Activated CD8-positive, alpha-beta T cell treated with anti-CD3 and anti-CD28 coated beads, Interleukin-2, amount 10 ng/mL, durations not matched to agents 7 days and 5 days (primary cell): ENCODE results near the gene GABBR2. TPM values are rescaled to one million over a fixed set of nuclear protein-coding genes. Genes with fewer than 3 reads are reported as not detected.

Experiments used
- ATAC-seq: fragments of 150-1000 bp; cut with Tn5 transposase; one replicate; pipeline ENCODE4 v1.10.0; 2021; ENCODE audit warnings: moderate library complexity
- CTCF ChIA-PET: fragments of 350-600 bp; sonication (Branson Sonifier 250); formaldehyde crosslinking; loops from one replicate; lab custom pipeline; 2021; ENCODE audit warnings: antibody characterized with exemption; lab: Charles Lee
- POLR2A ChIA-PET: fragments of 350-600 bp; sonication (Branson Sonifier 250); formaldehyde crosslinking; loops from one replicate; lab custom pipeline; 2021; ENCODE audit warnings: antibody characterized with exemption; lab: Charles Lee
- DNase-seq: peaks from one replicate; pipeline ENCODE4 v3.0.0-alpha.2; 2020
- H3K27ac Mint-ChIP-seq: one replicate; pipeline ENCODE4 v1.8.0; 2021; ENCODE audit warnings: mild to moderate bottlenecking, mixed read lengths
- H3K27me3 Mint-ChIP-seq: one replicate; pipeline ENCODE4 v1.8.0; 2021; ENCODE audit warnings: low read depth, mixed read lengths
- H3K36me3 Mint-ChIP-seq: one replicate; pipeline ENCODE4 v1.8.0; 2021; ENCODE audit warnings: low read depth, mixed read lengths
- H3K4me1 Mint-ChIP-seq: one replicate; pipeline ENCODE4 v1.8.0; 2021; ENCODE audit warnings: low read depth, mixed read lengths
- H3K4me3 Mint-ChIP-seq: one replicate; pipeline ENCODE4 v1.8.0; 2021; ENCODE audit warnings: mild to moderate bottlenecking, mixed read lengths
- H3K9me3 Mint-ChIP-seq: one replicate; pipeline ENCODE4 v1.8.0; 2022; ENCODE audit warnings: mixed read lengths; ENCODE audit not compliant: insufficient read depth
- total RNA-seq, 2 experiments: library from RNA; stranded (reverse); gene quantifications; one replicate each; pipeline ENCODE4 v1.2.3, GENCODE V29; 2021

The GABBR2 gene
- total RNA-seq, 2 experiments from 2014 or later, result not detected

DNA sequence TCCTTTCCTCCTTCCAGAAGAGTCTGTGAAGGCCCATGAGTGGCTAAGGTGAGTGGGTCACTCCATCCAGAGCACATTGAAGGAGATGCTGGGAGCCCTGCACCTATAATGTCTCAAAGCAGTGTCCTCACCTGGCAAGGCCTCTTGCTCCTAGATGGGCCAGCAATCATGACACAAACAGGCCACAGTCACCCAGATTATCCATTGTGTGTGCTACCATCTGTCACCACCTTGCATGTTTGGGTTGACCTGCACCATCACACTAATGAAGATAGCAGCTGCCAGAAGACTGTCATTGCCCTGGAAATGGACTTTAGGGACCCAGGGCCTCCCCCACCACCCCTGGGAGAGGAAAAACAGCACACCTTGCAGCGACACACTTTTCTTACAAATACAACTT, 69.6 kb downstream of the GABBR2 start:
- ATAC-seq, result no peak
- H3K9me3 Mint-ChIP-seq, result no peaks in the 10 kb centered on the region
- ChIA-PET CTCF (no interaction called here), POLR2A (no interaction called here)
- no peak for DNase-seq
- no peak overlapping the region for H3K27ac Mint-ChIP-seq
- peaks cover 19% of the 10 kb centered on the region for H3K27me3 Mint-ChIP-seq
- H3K36me3 Mint-ChIP-seq, result no peaks in the 10 kb centered on the region
- no peak overlapping the region for H3K4me3 Mint-ChIP-seq
- H3K4me1 Mint-ChIP-seq, result no peaks in the 10 kb centered on the region

DNA sequence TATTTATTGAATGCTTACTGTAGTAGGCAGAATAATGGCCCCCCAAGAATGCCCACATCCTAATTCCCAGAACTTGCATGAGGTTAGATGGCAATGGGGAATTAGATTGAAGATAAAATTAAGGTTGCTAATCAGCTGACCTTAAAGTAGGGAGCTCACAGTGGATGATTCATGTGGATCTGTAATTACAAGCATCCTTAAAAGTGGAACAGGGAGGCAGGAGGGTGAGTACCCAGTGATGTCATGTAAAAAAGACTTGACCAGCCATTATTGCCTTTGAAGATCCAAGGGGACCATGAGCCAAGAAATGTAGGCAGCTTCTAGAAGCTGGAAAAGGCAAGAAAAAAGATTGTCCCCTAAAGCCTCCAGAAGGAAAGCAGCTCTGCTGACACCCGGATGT, 71.4 kb downstream of the GABBR2 start:
- peaks cover 7% of the 10 kb centered on the region for H3K27me3 Mint-ChIP-seq
- no peak overlapping the region for H3K27ac Mint-ChIP-seq
- ATAC-seq (no peak), DNase-seq (no peak)
- CTCF ChIA-PET, result no interaction called here
- no peaks in the 10 kb centered on the region for H3K4me1 Mint-ChIP-seq
- no peak overlapping the region for H3K4me3 Mint-ChIP-seq
- no peaks in the 10 kb centered on the region for H3K36me3 Mint-ChIP-seq
- H3K9me3 Mint-ChIP-seq, result no peaks in the 10 kb centered on the region
- POLR2A ChIA-PET, result interaction anchor here (0.6 kb wide), 1 partner anchor 380 kb away, joined by 5 read pairs; no protein-coding TSS in a partner anchor

DNA sequence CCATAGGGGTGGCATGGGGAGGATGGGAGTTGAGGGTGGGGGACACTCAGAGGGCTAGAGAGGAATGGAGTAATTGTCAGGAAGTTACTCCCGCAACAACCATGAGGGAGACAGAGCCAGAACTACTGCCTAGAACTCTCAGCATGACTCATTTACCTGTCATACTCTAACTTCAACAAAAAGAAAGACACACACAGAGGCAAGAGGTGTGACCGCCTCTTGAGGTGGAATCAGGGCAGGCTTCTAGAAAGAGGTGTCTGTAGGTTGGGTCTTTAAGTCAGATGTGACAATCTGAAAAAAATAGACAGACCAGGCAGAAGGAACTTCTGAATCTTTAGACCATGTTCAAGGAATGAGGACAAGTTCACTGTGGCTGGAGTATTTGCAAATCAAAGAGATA, 73.4 kb downstream of the GABBR2 start:
- Mint-ChIP-seq H3K36me3 (no peaks in the 10 kb centered on the region), H3K9me3 (no peaks in the 10 kb centered on the region), H3K27me3 (peaks cover 2% of the 10 kb centered on the region), H3K27ac (no peak overlapping the region), H3K4me1 (no peaks in the 10 kb centered on the region), H3K4me3 (no peak overlapping the region)
- ATAC-seq (no peak), DNase-seq (no peak)
- POLR2A ChIA-PET, result no interaction called here
- CTCF ChIA-PET, result no interaction called here

DNA sequence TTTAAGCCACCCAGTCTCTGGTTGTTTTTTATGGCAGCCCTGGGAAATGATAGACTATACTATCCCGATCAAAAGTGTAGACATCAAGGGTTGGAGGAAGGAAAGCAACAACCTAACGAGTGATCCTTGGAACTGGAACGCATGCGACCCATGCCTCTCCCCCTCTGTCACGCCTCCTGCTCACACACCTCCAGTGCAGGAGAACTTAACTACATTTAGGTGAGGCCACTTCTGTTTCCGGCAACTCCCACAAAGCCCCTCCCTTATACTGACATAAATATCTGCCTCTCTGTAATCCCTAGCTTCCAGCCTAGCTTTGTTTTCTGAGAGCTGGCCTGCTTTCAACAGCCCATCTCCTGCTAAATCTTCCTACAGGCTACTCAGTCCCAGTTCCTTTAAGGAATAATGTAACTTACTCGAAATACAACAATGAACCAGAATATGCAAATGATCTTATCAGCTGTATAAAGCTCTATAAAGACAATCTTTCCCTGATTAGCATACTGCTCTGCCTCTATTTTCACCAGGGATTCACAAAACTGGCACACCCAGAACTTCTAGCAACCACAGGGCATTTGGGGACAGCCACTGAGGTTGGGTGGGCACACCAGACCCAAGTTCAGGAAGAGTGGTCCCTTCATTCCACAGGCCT, 73.9 kb downstream of the GABBR2 start:
- no peak overlapping the region for H3K4me3 Mint-ChIP-seq
- CTCF ChIA-PET, result no interaction called here

DNA sequence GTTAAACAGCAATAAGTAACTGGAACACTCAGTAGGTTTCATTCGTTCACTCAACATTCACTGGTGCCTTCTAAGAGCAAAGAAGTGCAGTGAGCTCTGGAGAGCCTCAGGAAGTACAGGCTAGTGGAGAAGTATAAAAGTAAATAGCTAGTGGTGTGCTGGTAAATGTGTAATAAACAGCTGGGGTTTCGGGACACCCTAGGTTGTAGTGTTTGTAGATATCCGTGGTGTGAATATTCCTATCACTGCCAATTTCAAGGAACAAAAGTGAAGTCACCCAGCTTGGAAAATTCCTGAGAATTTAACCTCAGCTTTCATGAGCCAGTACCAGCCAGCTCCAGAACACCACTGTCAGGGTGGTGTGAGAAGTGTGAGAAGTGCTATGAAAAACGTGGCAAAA, 75.9 kb downstream of the GABBR2 start:
- Mint-ChIP-seq H3K4me3 (no peak overlapping the region), H3K27ac (no peak overlapping the region), H3K9me3 (no peaks in the 10 kb centered on the region), H3K36me3 (no peaks in the 10 kb centered on the region), H3K27me3 (peaks cover 17% of the 10 kb centered on the region), H3K4me1 (no peaks in the 10 kb centered on the region)
- no peak for ATAC-seq
- DNase-seq, result no peak
- CTCF ChIA-PET, result interaction anchor here (0.9 kb wide), 1 partner anchor 97 kb away, joined by 3 read pairs; no protein-coding TSS in a partner anchor
- POLR2A ChIA-PET, result no interaction called here

More for the DNA sequence above, 73.9 kb downstream of the GABBR2 start:
- Mint-ChIP-seq H3K4me1 (no peaks in the 10 kb centered on the region), H3K27me3 (peaks cover 6% of the 10 kb centered on the region), H3K9me3 (no peaks in the 10 kb centered on the region), H3K36me3 (no peaks in the 10 kb centered on the region), H3K27ac (no peak overlapping the region)
- DNase-seq (no peak), ATAC-seq (no peak)
- POLR2A ChIA-PET, result no interaction called here

DNA sequence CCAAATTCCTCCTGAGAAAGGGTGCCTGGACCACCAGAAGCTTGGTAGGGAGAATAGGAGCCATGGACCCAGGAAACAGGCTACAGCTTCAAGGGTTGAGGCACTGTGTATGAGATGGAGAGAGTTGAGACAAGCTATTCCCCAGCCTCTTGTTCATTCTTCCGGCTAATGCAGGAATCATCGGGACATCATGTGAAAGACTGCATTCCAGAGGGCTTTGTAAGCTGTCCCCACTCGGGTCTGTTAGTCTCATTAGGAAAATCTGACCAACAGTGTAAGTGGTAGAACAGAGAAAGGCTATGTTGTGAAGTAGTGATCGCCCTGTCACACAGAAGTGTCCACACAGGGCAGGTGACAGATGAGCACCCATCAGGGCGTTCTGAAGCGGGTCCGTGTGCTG, 81.4 kb downstream of the GABBR2 start:
- Mint-ChIP-seq H3K4me3 (no peak overlapping the region), H3K9me3 (no peaks in the 10 kb centered on the region), H3K27me3 (peaks cover 24% of the 10 kb centered on the region), H3K4me1 (no peaks in the 10 kb centered on the region), H3K36me3 (no peaks in the 10 kb centered on the region), H3K27ac (no peak overlapping the region)
- ChIA-PET CTCF (no interaction called here), POLR2A (no interaction called here)
- DNase-seq (no peak), ATAC-seq (no peak)

DNA sequence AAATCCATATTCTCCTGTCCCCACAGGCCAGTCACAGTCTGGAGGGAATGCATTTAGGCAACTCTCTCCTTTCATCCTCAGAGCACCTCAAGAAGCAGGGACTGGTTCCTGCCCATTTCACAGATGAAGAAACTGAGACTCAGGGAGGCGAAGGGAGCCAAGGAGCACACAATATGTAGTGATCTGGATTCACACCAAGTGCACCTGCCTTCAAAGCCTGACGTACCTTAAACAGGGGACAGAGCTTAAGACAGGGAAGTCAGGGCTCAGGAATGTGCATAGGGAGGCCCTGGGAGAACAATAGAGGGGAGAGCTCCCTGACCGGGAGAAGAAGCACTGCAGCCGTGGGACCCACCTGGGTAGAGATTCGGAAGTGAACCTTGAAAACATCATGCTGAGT, 83.0 kb downstream of the GABBR2 start:
- ChIA-PET CTCF (no interaction called here), POLR2A (no interaction called here)
- DNase-seq, result no peak
- no peak for ATAC-seq
- no peaks in the 10 kb centered on the region for H3K4me1 Mint-ChIP-seq
- no peak overlapping the region for H3K4me3 Mint-ChIP-seq
- H3K27me3 Mint-ChIP-seq, result peaks cover 24% of the 10 kb centered on the region
- no peaks in the 10 kb centered on the region for H3K9me3 Mint-ChIP-seq
- H3K27ac Mint-ChIP-seq, result no peak overlapping the region
- no peaks in the 10 kb centered on the region for H3K36me3 Mint-ChIP-seq

DNA sequence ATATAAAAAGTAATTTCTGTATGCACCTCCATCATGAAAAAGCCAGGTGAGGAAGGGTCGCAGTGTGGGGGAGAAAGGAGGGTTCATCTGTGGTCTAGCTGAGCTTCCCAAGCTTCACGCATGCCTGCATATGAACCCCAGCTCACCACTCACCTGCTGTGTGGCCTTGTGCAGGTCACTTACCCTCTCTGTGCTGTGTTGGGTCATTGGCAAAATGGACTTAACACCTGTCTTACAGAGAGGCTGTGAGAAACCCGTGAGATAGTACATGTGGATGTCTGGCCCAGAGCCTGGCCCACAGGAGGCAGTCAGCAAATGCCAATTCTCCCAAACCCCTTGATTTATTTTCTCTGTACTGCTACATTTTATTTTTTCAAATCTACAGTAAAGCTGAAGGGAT, 88.9 kb downstream of the GABBR2 start:
- Mint-ChIP-seq H3K4me3 (no peak overlapping the region), H3K9me3 (no peaks in the 10 kb centered on the region), H3K27ac (no peak overlapping the region), H3K27me3 (peaks cover 19% of the 10 kb centered on the region), H3K36me3 (no peaks in the 10 kb centered on the region), H3K4me1 (no peaks in the 10 kb centered on the region)
- CTCF ChIA-PET, result no interaction called here
- no peak for DNase-seq
- ATAC-seq, result no peak
- POLR2A ChIA-PET, result no interaction called here

DNA sequence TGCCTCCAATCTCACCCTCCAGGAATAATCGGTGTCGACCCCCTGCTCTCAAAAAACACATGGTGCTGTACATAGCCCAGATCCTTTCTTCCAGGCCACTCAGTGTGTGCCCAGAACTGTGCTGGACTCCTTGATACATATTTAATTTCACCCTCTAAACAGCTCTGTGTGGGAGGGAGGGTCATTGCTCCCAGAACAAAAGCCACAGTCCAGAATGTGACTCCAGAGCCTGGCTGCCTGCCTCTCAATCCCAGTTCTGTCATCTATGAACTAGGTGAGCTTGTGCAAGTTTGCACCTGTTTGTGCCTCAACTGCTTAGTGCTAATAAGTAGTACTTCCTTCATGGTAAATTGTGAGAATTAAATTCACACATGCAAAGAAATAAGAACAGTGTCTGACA, 93.1 kb downstream of the GABBR2 start:
- Mint-ChIP-seq H3K27ac (no peak overlapping the region), H3K4me3 (no peak overlapping the region), H3K4me1 (no peaks in the 10 kb centered on the region), H3K27me3 (peaks cover 26% of the 10 kb centered on the region), H3K9me3 (no peaks in the 10 kb centered on the region), H3K36me3 (no peaks in the 10 kb centered on the region)
- ATAC-seq, result no peak
- POLR2A ChIA-PET, result no interaction called here
- no peak for DNase-seq
- CTCF ChIA-PET, result no interaction called here

DNA sequence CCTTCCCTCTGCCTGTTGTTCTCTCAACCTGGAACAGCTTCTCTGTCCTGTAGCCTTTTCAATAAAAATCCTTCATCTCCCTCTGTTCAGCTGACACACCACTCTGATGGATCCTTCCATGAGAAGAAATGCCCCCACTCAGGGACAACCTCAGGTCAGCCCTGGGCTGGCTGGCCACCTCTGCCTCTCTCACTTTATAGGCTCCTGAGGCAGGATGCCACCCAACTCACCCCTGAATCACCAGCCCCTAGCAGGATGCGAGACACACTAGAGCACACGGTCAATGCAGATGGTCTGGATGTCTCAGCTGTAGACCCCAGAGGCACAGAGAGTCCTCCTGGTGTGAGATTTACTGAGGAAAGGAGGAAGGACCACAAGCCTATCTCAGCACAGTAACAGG, 93.8 kb downstream of the GABBR2 start:
- H3K36me3 Mint-ChIP-seq, result no peaks in the 10 kb centered on the region
- no peaks in the 10 kb centered on the region for H3K9me3 Mint-ChIP-seq
- DNase-seq (no peak), ATAC-seq (no peak)
- no peaks in the 10 kb centered on the region for H3K4me1 Mint-ChIP-seq
- peaks cover 23% of the 10 kb centered on the region for H3K27me3 Mint-ChIP-seq
- ChIA-PET CTCF (no interaction called here), POLR2A (no interaction called here)
- H3K27ac Mint-ChIP-seq, result no peak overlapping the region
- H3K4me3 Mint-ChIP-seq, result no peak overlapping the region

DNA sequence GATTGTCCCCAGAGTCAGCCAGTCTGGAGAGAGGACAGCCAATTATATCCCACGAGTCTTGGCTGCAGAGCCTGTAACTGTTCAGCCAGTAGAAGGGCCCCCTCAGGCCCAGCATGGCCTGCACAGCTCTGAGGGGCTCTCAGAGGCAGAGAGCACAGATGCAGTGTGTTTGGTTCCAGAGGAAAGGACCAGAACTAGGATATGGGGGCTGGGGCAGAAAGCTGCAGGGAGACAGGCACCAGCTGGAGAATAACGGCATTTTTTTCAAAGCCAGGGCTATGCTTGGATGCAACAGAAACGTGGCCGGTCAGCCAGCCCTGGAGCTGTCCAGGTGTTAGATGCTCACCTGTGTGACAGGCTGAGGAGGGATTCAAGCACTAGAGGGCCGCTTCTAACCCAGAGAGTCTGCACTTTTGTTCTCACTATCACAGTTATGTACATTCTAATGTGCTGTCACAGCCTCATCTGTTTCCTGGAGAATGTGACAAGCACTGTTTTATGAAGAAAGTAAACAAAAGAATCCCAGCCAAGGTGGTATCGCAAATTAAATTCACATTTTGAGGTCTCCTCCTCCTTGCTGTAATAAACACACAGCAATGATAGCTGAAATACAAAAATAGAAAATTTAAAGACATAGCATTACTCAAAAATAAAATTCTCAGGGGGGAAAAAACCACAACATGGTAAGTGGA, 96.5 kb downstream of the GABBR2 start:
- no peak overlapping the region for H3K27ac Mint-ChIP-seq
- DNase-seq, result no peak
- no peaks in the 10 kb centered on the region for H3K4me1 Mint-ChIP-seq
- ATAC-seq, result no peak
- ChIA-PET POLR2A (no interaction called here), CTCF (no interaction called here)
- H3K36me3 Mint-ChIP-seq, result no peaks in the 10 kb centered on the region
- peaks cover 22% of the 10 kb centered on the region for H3K27me3 Mint-ChIP-seq
- H3K4me3 Mint-ChIP-seq, result no peak overlapping the region
- no peaks in the 10 kb centered on the region for H3K9me3 Mint-ChIP-seq

DNA sequence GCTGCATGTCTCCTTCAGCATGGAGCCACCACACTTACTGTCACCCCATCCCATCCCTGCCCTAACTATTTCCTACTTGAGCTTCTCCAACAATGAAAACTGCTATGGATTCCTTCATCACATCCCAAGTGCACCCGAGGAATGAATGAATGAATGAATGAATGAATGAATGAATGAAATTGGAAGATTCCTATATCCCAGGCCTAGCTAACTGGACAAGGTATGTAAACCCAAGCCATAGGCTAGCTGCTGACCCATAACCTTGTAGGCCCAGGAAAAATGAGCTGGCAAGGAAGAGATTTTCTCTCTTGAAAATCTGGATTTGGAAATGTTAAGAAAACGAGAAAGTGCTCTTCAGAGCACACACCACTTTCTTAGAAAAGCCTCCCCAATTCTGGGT, 97.4 kb downstream of the GABBR2 start:
- no peak overlapping the region for H3K4me3 Mint-ChIP-seq
- DNase-seq (no peak), ATAC-seq (no peak)
- no peaks in the 10 kb centered on the region for H3K9me3 Mint-ChIP-seq
- no peaks in the 10 kb centered on the region for H3K4me1 Mint-ChIP-seq
- no peaks in the 10 kb centered on the region for H3K36me3 Mint-ChIP-seq
- H3K27me3 Mint-ChIP-seq, result peaks cover 26% of the 10 kb centered on the region
- H3K27ac Mint-ChIP-seq, result no peak overlapping the region
- ChIA-PET POLR2A (no interaction called here), CTCF (no interaction called here)
